ENCODE data around the gene CLEC18C. TPM values are rescaled to one million over a fixed set of nuclear protein-coding genes. Genes with fewer than 3 reads are reported as not detected.
A peak's percentile ranks its signal among the peaks of the same experiment; 100 is the strongest.
"Not testable (repeated sequence)": the region's sequence is repeated elsewhere in the genome, so short reads cannot be mapped to it uniquely, and the experiment has no call there.

CLEC18C gene
- total RNA-seq (1 to 10 TPM in 1 of 7 donors, under 1 TPM in 4, not detected in 2; 0.28 to 1.2 (median 0.60) TPM), polyA plus RNA-seq (under 1 TPM; 0.09 to 0.42 (median 0.11) TPM)
- long read RNA-seq, donor 1, result 0 reads
- long read RNA-seq, donor 2, result 0 reads

- H3K9me3 ChIP-seq; H3K36me3 ChIP-seq; intact Hi-C loops (cut with DNase I; ENCODE audit: low total_unique reads); H3K4me1 ChIP-seq; H3K4me3 ChIP-seq; H3K27me3 ChIP-seq (replicated peaks in 1 of 7); H3K27ac ChIP-seq: not testable (repeated sequence)
- peak; percentile 51 for DNase-seq
- WGBS, 5 donors, result 84 to 86% (median 85%) methylated on average over 12 to 19 of the region's 21 CpGs; no CpG with 5 or more reads in 1 of the 5 donors
These were observed at the start of gene CLEC18C for GRCh38 chr16:70173212-70173837. Gene CLEC18C (plus strand): TSS chr16:70173787. CDS start chr16:70174279, 492 bp downstream.

GRCh38 chr16:70123822-70124221 is 49.8 kb upstream of the CLEC18C start:
- 86 to 95% (median 88%) methylated on average over 14 of the region's 14 CpGs for WGBS, 5 donors
- H3K27ac ChIP-seq; DNase-seq; H3K4me3 ChIP-seq; intact Hi-C loops (cut with DNase I; ENCODE audit: low total_unique reads); H3K9me3 ChIP-seq; H3K4me1 ChIP-seq; H3K27me3 ChIP-seq (replicated peaks in 1 of 7): not testable (repeated sequence)
- peaks cover 8 to 89% (median 67%) of the 10 kb centered on the region in 6 donors for H3K36me3 ChIP-seq

GRCh38 chr16:70126226-70126625 is 47.4 kb upstream of the CLEC18C start:
- WGBS, 5 donors, result 89 to 97% (median 95%) methylated on average over 11 of the region's 11 CpGs
- intact Hi-C loops (cut with DNase I; ENCODE audit: low total_unique reads); H3K27me3 ChIP-seq (replicated peaks in 1 of 7); DNase-seq; H3K4me3 ChIP-seq; H3K27ac ChIP-seq; H3K9me3 ChIP-seq; H3K4me1 ChIP-seq: not testable (repeated sequence)
- H3K36me3 ChIP-seq, result peaks cover 19 to 99% (median 84%) of the 10 kb centered on the region in 6 donors

GRCh38 chr16:70127706-70128105 is 45.9 kb upstream of the CLEC18C start:
- 90 to 96% (median 92%) methylated on average over 5 of the region's 5 CpGs for WGBS, 5 donors

GRCh38 chr16:70128844-70129243 is 44.7 kb upstream of the CLEC18C start:
- peaks cover 20 to 99% (median 85%) of the 10 kb centered on the region in 6 donors for H3K36me3 ChIP-seq
- DNase-seq, result not testable (repeated sequence)
- WGBS, 5 donors, result 92 to 100% (median 99%) methylated on average over 3 to 7 of the region's 10 CpGs

More at GRCh38 chr16:70127706-70128105, 45.9 kb upstream of the CLEC18C start:
- H3K27me3 ChIP-seq (replicated peaks in 1 of 7); H3K4me3 ChIP-seq; H3K9me3 ChIP-seq; intact Hi-C loops (cut with DNase I; ENCODE audit: low total_unique reads); H3K4me1 ChIP-seq; DNase-seq; H3K27ac ChIP-seq: not testable (repeated sequence)
- peaks cover 17 to 99% (median 84%) of the 10 kb centered on the region in 6 donors for H3K36me3 ChIP-seq

GRCh38 chr16:70135796-70136195 is 37.8 kb upstream of the CLEC18C start:
- H3K4me3 ChIP-seq; H3K9me3 ChIP-seq; H3K27ac ChIP-seq; intact Hi-C loops (cut with DNase I; ENCODE audit: low total_unique reads); H3K27me3 ChIP-seq (replicated peaks in 1 of 7); DNase-seq; H3K4me1 ChIP-seq: not testable (repeated sequence)
- H3K36me3 ChIP-seq, result peaks cover 18 to 100% (median 94%) of the 10 kb centered on the region in 6 donors
- 94 to 99% (median 98%) methylated on average over 8 of the region's 8 CpGs for WGBS, 5 donors

More at GRCh38 chr16:70128844-70129243, 44.7 kb upstream of the CLEC18C start:
- H3K27me3 ChIP-seq (replicated peaks in 1 of 7); H3K4me1 ChIP-seq; intact Hi-C loops (cut with DNase I; ENCODE audit: low total_unique reads); H3K27ac ChIP-seq; H3K9me3 ChIP-seq; H3K4me3 ChIP-seq: not testable (repeated sequence)

- H3K36me3 ChIP-seq, result peaks cover 19 to 100% (median 96%) of the 10 kb centered on the region in 6 donors
- DNase-seq, result not testable (repeated sequence)
- 85 to 98% (median 92%) methylated on average over 2 of the region's 2 CpGs for WGBS, 5 donors
These were observed 37.0 kb upstream of the CLEC18C start for GRCh38 chr16:70136595-70136994.

GRCh38 chr16:70142739-70143138 is 30.8 kb upstream of the CLEC18C start:
- H3K27me3 ChIP-seq (replicated peaks in 1 of 7); intact Hi-C loops (cut with DNase I; ENCODE audit: low total_unique reads); H3K27ac ChIP-seq; H3K4me3 ChIP-seq; DNase-seq; H3K9me3 ChIP-seq; H3K4me1 ChIP-seq: not testable (repeated sequence)
- WGBS, 5 donors, result 93 to 99% (median 95%) methylated on average over 10 of the region's 10 CpGs
- peaks cover 23 to 89% (median 79%) of the 10 kb centered on the region in 6 donors for H3K36me3 ChIP-seq

More at GRCh38 chr16:70136595-70136994, 37.0 kb upstream of the CLEC18C start:
- H3K4me3 ChIP-seq; H3K27ac ChIP-seq; H3K9me3 ChIP-seq; H3K4me1 ChIP-seq; intact Hi-C loops (cut with DNase I; ENCODE audit: low total_unique reads); H3K27me3 ChIP-seq (replicated peaks in 1 of 7): not testable (repeated sequence)

- H3K36me3 ChIP-seq, result peaks cover 23 to 89% (median 78%) of the 10 kb centered on the region in 6 donors
- H3K27me3 ChIP-seq (replicated peaks in 1 of 7); H3K4me1 ChIP-seq; H3K9me3 ChIP-seq; H3K4me3 ChIP-seq; H3K27ac ChIP-seq; intact Hi-C loops (cut with DNase I; ENCODE audit: low total_unique reads): not testable (repeated sequence)
- 81 to 92% (median 84%) methylated on average over 8 to 9 of the region's 9 CpGs for WGBS, 5 donors
- peak; percentile 42 for DNase-seq
These were observed 30.2 kb upstream of the CLEC18C start for GRCh38 chr16:70143231-70143895.

- H3K9me3 ChIP-seq; H3K27ac ChIP-seq; intact Hi-C loops (cut with DNase I; ENCODE audit: low total_unique reads); H3K4me3 ChIP-seq; H3K27me3 ChIP-seq (replicated peaks in 1 of 7); H3K4me1 ChIP-seq: not testable (repeated sequence)
- H3K36me3 ChIP-seq, result peaks cover 35 to 89% (median 77%) of the 10 kb centered on the region in 6 donors
- DNase-seq, result peak; percentile 34
- 83 to 88% (median 84%) methylated on average over 3 to 11 of the region's 11 CpGs for WGBS, 5 donors
These were observed 25.7 kb upstream of the CLEC18C start for GRCh38 chr16:70147853-70148252.

- H3K27me3 ChIP-seq (replicated peaks in 1 of 7); H3K9me3 ChIP-seq; H3K27ac ChIP-seq; H3K4me1 ChIP-seq; H3K4me3 ChIP-seq; intact Hi-C loops (cut with DNase I; ENCODE audit: low total_unique reads): not testable (repeated sequence)
- peak; percentile 25 for DNase-seq
- peaks cover 35 to 89% (median 77%) of the 10 kb centered on the region in 6 donors for H3K36me3 ChIP-seq
- 94 to 96% (median 95%) methylated on average over 6 of the region's 6 CpGs for WGBS, 5 donors
These were observed 25.1 kb upstream of the CLEC18C start for GRCh38 chr16:70148453-70148852.

Data from spleen (tissue), 13 donors.